Retinal pigment epithelial cell (primary cell): ENCODE data around the gene VEGFB.

Experiments used
- DNase-seq: peaks from one replicate; pipeline ENCODE4 v3.0.0-alpha.2; 2010; ENCODE audit warnings: low read depth
- H3K4me3 ChIP-seq: 2 replicates; pipeline ENCODE4 v1.5.1; 2011; ENCODE audit warnings: mild to moderate bottlenecking, low read length, control low read depth, moderate library complexity
- TF ChIP-seq, protein P1 (sequence below): conservative IDR thresholded peaks from 2 replicates; pipeline ENCODE4 v1.5.1; 2011; ENCODE audit warnings: low read depth, low read length, control low read depth, inconsistent platforms

Gene VEGFB

DNA sequence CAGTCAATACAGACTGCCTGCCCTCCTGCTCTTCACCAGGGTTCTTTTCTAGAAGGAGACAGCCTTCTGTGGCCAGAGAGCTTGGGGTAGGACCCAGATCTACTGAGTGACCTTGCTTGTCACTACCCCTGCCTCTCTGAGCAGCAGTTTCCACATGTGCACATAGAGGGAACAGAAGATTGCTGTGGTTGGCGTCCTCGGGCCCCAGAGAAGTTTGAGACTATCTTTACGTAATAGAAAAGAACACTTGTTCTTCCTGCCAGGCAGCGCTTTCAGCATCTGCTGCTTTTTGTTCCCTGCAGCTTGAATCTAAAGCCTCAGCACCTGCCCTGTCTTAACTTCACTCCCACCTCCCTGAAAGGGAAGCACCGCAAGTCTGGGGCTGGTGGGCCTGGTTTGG lies 4.6 kb downstream of the VEGFB start:
- H3K4me3 ChIP-seq, result no peak overlapping the region
- TF ChIP-seq, protein P1, sequence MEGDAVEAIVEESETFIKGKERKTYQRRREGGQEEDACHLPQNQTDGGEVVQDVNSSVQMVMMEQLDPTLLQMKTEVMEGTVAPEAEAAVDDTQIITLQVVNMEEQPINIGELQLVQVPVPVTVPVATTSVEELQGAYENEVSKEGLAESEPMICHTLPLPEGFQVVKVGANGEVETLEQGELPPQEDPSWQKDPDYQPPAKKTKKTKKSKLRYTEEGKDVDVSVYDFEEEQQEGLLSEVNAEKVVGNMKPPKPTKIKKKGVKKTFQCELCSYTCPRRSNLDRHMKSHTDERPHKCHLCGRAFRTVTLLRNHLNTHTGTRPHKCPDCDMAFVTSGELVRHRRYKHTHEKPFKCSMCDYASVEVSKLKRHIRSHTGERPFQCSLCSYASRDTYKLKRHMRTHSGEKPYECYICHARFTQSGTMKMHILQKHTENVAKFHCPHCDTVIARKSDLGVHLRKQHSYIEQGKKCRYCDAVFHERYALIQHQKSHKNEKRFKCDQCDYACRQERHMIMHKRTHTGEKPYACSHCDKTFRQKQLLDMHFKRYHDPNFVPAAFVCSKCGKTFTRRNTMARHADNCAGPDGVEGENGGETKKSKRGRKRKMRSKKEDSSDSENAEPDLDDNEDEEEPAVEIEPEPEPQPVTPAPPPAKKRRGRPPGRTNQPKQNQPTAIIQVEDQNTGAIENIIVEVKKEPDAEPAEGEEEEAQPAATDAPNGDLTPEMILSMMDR, result no peak
- DNase-seq, result no peak

DNA sequence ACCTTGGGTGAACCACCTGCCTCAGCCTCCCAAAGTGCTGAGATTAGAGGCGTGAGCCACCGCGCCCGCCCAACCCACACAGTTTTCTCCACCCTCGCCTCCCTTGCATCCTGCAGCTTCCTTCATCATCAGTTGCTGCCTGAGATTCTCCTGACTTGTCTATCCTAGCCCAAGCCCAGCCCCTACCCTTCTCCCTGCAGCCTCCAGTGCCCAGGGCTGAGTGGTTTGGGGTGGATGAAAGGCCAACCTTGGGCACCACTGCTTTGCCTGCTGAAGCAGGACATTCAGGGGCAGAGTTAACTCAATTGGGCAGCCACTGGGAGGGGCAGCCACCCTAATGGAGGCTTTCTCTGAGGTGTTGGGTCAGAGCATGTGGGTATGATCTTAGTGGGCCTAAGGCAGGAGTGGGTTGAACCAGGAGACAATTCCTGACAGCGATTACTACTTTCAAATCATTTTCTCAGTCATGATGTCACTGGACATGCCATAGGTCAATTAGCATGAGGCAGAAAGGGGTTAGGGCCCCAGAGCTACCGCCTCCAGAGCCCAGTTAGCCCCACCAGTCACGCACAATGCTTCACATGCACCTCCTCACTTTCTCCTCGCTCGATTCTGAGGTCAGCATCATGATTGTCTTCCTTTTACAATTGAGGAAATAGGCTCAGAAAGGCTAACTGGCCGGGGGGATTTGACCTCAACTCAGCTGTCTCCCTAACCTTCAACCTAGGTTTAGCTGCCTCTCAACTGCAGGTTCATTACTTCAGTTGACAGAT lies 5.5 kb downstream of the VEGFB start:
- TF ChIP-seq, protein P1, result no peak
- peak overlapping the region; percentile 65 for H3K4me3 ChIP-seq
- DNase-seq, result no peak

DNA sequence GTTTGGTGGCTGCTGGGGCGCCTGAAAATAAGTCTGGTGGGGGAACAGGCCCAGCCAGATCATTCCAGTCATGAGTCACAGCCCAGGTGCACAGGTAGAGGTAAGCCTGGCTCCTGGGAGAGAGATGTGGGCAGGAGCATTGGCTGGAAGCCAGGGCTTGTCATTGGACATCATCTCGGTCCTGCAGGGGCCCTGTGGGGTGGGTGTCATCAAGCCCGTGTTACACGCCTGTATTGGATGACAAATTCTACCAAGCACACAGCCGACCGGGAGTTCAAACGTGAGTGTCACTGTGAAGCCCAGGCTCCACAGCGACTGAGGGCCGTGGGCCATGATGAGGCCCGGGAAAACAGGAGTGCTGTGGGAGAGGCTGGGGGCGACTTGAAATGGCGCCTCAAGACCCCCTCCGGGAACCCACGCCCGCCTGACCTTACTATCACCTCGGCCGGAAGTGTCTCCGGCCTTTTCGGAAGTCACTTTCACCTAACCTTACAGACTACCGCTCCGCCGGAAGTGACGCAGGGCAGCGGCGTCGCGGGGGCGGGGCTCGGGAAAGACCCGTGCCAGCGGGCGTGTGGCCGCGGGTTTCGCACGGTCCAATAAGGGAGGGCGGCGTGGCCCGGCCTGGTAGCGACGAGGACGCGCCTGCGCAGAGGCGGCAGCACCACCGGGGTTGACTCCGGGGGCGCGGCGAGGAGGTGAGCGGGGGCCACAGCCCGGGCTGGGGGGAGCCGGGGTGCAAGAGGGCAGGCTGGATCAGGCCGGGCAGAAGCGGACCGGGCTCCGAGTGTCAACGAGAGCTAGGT lies 6.3 kb downstream of the VEGFB start, which contains the start of gene FKBP2:
FKBP2 (plus strand) TSS at position 661 of the 806 bp plus-strand sequence. CDS start 1,293 bp downstream, outside the sequence.
- TF ChIP-seq, protein P1, result no peak
- H3K4me3 ChIP-seq, result peak within 1 kb of the TSS; percentile 82
- DNase-seq, result peak; percentile 85

DNA sequence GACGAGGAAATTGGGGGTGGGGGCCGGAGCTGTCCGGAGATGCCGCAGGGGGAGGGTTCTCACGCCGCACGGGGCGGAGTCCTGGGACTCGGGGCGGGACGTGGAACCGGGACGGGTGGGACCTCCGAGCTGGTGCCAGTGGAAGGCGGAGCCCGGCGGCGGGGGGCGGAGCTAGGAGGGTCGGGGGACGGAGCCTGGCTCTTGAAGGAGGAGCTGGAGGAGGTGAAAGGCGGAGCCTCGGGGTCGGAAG lies 6.8 kb downstream of the VEGFB start:
- H3K4me3 ChIP-seq, result peak overlapping the region; percentile 82
- no peak for DNase-seq
- TF ChIP-seq, protein P1, result no peak

DNA sequence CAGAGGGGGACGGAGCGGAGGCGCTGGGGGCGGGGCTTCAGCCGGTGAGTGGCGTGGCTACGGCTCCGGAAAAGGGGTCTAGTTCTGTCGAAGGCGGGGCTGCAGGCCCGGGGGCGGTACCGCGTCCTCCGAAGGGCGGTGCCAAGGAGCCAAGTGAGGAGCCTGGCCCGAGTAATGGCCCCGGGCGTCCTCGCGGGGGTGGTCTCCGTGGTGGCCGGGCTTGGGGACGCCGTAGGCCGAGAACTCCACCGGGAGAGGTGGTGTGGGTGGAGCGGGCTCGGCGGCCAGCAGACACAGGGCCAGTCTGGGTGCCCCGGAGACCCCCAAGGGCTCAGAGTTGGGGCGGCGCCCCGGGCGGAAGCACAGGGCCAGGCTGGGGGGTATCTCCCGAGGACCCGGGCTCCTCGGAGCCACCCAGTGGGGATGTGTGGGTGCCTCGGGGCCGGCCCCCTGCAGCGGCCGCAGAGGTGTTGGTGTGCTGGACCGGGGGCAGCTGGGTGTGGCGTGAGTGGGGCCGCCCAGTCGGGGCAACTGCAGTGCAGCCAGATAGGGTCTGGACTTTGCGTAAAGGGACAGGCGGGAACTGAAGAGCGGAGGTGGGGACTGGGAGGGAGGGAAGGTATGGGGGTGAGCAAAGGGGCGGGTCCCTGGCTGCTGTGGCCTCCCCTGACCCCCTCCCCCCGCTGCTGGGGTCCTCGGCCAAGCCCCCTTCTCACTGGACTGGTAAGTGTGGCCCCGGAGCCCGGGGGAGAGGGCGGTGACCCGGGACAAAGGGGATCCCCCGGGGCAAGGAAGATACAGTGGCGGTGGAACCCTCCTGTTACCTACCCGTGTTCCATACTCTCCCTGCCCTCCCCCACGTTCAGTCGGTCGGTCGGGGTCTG lies 7.3 kb downstream of the VEGFB start:
- H3K4me3 ChIP-seq, result peak overlapping the region; percentile 82
- DNase-seq, result peak; percentile 92

DNA sequence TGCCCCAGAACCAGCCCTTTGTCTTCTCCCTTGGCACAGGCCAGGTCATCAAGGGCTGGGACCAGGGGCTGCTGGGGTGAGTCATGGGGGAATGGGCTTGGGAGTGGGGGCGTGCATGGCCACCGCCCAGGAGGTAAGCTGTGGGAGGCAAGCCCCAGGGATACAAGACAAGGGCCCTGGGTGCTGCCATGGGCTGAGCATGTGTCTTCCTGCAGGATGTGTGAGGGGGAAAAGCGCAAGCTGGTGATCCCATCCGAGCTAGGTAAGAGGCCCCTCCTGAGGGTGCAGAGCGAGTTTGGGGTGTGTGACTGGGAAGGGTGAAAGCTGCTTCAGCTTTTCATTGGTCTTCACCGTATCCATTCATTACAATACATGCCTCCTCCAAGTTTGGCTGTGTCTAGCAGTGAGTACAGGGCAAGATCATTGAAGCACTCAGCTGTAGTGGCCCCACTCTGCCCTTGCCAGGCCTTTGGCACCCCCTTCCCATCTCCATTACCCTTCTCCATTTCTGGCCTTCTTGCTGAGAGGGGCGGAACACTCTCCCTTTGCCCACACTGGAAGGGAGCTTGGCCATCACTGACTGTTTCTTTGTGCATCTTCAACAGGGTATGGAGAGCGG lies 9.0 kb downstream of the VEGFB start:
- no peak overlapping the region for H3K4me3 ChIP-seq
- TF ChIP-seq, protein P1, result no peak

More for the DNA sequence above, 7.3 kb downstream of the VEGFB start:
- TF ChIP-seq, protein P1, result no peak

More for the DNA sequence above, 9.0 kb downstream of the VEGFB start:
- no peak for DNase-seq
